T follicular helper cell (primary cell): Measurements from ENCODE around the gene PAFAH1B2.
"Not testable (repeated sequence)": the region's sequence is repeated elsewhere in the genome, so short reads cannot be mapped to it uniquely, and the experiment has no call there.

Source experiments
- DNase-seq: peaks from one replicate; pipeline ENCODE4 v3.0.0-alpha.2; 2020; ENCODE audit warnings: low read depth
- total RNA-seq, 2 experiments: gene quantifications; one replicate each; lab custom pipeline; 2026; lab: John Stamatoyannopoulos, UW

Gene PAFAH1B2, protein sequence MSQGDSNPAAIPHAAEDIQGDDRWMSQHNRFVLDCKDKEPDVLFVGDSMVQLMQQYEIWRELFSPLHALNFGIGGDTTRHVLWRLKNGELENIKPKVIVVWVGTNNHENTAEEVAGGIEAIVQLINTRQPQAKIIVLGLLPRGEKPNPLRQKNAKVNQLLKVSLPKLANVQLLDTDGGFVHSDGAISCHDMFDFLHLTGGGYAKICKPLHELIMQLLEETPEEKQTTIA
- total RNA-seq: 130 to 144 reads per million in 2 experiments

DNA sequence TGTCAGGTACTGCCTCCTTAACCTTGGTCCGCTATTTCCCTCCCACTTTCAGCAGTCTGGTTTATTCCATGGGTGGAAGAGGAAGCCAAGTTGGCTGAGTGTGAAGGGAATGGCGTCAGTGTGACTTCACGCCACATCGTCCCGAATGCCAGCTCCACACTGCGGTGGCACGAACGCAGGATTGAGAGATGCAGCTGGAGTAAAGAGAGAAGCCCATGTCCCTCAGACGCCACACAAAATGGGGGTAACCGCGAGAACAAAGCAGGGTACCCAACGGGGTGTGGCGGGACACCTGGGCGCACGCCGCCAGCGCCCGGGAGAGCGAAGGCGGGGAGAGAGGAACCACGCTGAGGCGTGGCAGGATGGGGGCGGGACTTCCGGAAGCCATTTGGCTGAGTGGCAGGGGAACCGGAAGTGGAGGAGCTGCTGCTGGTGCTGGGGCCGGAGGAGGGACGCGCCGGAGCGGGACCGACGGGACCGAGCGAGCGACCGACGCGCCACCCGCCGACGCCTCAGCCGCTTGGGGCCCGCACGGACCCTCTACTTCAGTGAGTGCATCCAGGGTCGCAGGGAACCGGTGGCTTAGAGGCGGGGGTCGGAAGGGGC, at the start of gene PAFAH1B2:
TSS of gene PAFAH1B2 (plus strand) at position 417 of the 606 bp plus-strand sequence. CDS start 8,161 bp downstream, outside the sequence.
- DNase-seq: peak; percentile 91

DNA sequence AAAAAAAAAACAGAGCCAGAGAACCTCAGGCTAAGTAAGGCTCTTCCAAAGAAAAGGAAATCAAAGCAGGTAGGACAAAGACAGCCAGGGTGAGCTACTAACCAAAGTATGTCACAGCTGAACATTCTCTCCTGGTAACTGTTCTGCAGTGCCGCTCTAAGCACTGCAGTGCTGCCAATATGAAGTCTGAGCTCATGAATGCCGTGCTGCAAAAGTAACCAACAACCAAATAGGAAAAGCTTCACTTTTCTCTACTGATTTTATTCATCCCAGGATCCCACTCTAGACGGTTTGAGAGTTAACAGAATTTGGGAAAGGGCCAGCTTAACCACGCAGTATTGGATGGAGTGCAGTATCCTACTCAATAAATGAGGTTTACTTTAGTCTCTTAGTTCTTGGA, 49.3 kb upstream of the PAFAH1B2 start:
- no peak for DNase-seq

DNA sequence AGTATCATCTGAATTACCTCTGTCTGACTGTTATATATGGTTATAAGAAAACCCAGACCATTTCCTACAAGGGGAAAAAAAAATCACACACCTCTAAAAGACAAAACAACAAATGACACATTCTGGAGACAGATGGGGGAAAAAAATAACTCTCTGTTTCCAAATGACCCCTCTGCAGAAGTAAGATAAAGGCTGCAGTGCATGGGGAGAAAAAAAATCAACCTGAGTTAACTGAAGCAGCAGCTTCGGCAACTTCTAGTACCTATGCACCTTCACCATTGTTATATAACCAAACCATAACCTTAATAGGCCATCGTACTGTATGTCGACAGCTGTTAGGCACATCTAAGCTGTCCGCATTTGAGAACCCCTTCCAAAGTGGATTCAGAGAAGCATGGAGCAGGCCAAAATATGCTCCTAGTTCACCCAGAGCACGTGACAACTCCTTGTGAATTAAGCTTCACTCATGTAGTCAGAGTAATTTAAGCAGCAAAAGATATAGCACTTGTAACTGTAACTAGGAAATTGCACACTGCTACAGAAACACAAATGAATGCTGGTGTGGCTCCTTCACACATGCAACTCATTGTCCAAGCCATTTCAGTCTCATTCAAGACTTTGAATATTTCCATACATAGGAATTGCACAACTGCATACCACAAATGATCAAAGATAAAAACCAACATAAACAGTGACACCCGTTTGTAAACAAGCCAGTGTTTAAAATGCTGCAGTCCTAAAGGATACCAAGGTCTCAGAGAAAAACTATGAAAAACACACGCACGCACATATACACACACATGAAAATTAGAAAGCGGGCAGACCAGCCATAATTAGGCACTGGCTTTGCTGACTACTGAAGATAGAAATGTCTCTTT, 48.6 kb upstream of the PAFAH1B2 start:
- no peak for DNase-seq

DNA sequence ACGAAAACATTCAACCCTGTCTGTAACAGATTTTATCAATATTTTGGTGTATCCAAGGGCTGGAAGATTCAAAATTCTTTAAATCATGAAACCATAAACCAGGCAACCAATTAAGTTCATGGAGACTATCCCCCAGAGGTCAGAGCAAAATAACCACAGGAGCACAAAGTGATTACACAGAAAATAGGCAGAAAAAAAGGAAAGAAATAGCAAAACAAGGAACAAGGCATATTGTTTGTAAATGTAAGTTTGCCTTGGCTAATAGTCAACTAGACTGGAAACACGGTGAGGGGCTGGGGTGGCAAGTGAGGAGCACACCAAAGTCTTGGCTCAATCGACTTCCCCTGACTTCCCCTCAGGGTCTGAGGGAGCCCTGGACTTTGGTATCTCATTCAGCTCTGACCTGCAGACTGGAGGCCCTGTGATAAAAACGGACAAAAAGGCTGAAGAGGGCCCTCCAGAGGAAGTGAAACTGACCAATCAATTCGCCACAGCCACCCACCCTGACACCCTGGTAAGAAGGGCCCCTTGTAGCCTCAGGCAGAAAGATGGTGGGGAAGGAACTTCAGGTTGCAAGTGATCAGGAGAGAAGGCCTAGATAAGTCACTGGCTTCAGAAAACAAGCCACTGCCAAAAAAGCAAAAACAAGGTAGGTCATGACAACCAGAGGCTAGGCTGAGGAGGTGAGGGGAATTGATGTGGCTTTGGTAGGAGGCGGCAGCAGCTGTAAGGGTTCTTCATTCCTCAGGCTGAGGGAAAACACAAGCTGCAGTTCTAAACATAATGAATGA, 47.7 kb upstream of the PAFAH1B2 start:
- DNase-seq: peak; percentile 44

DNA sequence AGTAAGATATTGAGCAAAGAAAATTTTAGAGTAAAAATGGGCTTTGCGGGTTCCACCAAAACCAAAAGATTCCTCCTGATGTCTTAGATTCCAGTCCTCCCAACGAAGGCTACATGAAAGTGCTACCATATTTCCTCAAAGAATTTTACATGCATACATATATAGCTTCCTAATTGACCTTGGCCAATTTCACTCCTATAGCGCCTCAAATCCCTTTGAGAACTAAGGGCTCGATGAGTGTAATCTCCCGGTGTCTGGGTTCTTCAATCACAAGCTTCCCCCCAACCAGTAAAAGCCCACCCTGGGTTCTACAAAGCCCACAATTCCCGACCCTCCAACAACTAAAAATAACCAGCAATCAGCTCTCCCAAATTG, 47.1 kb upstream of the PAFAH1B2 start:
- no peak for DNase-seq

DNA sequence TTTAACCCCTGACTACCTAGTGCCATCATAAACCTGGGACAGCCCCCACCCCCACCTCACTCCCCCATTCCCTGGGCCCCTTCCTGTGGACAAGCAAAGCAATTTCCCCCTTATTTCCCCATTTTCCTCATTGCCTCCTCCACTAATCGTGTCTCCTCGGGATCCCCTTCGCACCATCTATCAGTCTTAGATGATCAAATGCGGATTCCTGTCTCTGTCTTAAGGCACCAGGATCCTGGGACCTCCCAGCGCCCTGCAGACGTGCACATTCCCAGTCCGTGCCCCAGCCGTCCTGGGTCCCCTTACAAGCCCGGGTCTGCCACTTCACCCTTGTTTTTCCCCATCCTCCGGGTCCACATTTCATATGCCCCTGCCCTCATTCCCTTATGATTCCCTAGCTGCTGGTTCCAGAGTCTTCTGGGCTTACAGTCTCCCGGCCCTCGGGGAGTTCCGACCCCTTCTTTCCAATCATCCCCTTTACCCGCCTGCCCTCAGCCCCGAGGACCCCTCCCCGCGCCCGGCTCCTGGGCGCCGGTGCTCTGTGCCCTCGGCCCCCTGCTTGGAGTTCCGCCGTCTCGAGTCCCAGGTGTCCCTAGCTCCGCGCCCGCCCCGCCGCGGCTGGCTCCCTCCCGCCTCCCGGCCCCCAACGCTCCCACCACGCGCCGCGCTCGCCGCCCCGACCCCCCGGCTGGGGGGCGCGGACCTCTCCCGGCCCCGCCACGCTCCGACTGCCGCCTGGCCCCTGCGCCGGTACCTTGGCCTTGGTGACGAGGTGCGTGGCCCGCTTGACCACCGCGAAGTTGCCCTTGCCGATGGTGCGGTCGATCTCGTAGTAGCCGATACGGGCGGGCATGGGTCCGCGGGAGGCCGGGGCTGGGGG, 46.5 kb upstream of the PAFAH1B2 start:
- DNase-seq: no peak

DNA sequence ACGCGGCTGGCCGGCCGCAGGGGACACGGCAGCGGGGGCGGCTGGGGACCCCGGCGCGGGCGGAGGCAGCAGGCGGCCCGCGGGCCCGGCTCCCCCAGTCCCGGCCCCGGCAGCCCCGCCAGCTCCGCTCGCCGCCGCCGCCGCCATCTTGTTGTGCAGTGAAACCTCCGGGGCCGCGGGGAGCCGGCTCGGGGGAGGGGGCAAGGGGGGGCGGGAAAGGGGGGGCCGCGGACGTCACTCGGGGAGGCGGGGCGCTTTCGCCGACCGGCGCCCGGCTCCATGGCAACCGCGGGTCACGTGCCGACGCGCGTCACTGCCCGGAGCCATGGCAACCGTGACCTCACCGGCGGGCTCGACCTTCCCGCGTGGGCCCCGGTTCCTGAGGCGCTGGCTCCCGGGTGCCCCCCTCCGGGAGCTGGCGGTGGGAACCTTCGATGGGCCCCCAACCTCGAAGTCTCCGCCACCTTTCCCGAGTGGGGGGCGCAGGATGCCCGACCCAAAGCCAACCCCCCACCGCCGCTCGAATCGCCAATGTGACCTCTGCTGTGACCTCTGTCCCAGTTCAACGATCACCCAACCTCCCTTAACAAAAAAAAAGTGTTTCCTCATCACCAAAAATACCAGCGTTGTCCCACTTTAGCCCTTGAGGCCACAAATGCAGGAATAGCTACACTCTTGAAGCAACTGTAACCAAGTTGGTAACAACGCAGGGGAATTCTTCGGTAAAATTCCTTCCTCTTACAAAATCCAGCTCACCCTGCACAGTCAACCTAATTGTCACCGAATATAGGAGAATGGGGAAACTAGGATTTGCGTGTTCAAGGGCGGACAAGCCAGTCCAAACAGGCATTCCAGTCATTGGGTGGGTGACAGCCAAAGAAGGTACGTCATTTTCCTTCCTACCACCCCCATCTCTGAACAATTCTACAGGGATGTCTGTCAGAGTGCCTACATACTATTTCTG, 45.5 kb upstream of the PAFAH1B2 start, which contains the start of gene SIK3:
TSS of gene SIK3 (minus strand) at position 160 of the 964 bp plus-strand sequence. CDS start at position 147, 13 bp downstream.
- peak; percentile 94 for DNase-seq

DNA sequence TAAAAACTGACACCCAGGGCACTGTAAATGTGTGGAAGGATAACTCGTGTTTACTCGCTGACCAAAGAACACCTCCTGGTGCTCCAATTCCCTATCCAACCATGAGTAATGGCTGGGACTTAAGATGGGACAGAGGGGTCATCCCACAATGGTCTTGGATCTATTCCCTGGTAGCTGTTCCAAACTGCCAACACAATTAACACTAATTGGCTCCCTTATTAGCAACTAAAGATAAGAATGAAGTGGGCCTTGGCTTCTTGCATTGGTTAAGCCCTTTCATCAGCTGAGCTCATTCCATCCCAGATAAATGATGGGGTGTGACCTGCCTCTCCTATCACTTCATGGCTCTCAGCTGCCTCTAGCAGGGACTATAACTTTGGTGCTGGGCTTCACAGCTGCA, 44.4 kb upstream of the PAFAH1B2 start:
- no peak for DNase-seq

DNA sequence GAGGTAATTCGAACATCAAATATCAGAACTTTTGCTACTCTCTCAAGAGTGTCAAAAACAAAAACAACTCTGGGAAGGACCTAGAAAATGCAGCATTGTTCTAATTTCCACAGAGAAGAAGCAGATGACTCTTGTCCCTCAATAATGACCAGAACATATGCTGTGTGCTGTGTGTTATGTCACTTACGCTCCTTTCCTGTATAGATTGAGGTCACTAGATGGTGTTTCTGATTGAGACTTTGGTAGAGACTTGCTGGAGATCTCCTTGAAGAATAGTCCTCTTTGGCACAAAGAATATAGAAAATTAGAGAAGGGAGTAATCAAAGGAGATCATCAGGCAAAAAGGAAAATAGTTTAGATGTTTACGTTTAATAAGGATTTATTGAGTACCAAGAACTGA, 43.5 kb upstream of the PAFAH1B2 start:
- no peak for DNase-seq

DNA sequence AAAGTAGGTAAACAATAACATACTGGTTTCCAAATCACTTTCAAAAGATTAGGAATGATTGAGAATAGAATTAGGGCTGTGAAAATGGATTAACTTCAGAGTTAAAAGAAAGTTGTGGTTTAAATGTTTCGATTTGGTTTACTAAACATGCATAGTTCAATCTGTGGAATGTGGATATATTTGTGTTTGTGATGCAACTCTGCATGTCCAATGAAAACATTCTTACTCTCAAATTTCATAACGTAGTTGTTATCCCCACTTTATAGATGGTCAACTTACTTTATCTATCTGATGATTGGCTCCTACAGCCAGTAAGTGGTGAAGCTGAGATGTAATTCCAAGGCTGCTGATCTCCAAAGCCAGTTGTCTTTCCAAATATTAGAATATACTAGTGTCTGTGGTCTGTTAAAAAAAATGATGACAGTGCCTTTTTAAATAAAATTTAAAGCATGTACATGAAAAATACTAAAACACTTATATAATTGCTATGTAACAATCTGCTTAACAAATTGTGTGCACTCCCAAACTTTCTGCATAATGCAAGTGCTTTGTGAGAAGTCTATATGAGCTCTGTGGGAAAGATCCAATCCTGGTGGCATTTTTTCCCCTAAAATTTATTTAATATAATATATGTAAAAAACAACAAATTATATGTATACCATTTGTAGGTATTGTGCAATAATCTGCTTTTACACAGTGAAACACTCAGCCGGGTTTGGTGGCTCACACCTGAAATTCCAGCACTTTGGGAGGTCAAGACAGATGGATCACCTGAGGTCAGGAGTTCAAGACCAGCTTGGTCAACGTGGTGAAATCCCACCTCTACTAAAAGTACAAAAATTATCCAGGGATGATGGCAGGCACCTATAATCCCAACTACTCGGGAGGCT, 36.1 kb upstream of the PAFAH1B2 start:
- no peak for DNase-seq

DNA sequence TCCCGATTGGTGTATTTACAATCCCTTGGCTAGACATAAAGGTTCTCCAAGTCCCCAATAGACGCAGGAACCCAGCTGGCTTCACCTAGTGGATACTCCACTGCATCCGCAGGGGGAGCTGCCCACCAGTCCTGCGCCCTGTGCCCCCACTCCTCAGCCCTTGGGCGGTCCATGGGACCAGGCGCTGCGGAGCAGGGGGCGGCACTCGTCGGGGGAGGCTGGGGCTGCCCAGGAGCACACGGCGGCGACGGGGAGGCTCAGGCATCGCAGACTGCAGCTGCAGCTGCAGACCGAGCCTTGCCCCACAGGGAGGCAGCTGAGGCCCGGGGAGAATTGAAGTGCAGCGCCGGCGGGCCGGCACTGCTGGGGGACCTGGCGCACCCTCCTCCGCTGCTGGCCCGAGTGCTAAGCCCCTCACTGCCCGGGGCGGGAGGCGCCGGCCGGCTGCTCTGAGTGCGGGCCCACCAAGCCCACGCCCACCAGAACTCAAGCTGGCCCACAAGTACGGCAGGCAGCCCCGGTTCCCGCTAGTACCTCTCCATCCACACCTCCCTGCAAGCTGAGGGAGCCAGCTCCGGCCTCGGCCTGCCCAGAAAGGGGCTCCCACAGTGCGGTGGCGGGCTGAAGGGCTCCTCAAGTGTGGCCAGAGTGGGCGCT, 33.7 kb upstream of the PAFAH1B2 start:
- no peak for DNase-seq

DNA sequence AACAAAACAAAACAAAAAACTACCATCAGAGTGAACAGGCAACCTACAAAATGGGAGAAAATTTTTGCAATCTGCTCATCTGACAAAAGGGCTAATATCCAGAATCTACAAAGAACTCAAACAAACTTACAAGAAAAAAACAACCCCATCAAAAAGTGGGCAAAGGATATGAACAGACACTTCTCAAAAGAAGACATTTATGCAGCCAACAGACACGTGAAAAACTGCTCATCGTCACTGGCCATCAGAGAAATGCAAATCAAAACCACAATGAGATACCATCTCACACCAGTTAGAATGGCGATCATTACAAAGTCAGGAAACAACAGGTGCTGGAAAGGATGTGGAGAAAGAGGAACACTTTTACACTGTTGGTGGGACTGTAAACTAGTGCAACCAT, 31.6 kb upstream of the PAFAH1B2 start:
- DNase-seq: not testable (repeated sequence)

DNA sequence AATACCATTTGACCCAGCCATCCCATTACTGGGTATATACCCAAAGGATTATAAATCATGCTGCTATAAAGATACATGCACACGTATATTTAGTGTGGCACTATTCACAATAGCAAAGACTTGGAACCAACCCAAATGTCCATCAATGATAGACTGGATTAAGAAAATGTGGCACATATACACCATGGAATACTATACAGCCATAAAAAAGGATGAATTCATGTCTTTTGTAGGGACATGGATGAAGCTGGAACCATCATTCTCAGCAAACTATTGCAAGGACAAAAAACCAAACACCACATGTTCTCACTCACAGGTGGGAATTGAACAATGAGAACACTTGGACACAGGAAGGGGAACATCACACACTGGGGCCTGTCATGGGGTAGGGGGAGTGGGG, 31.1 kb upstream of the PAFAH1B2 start:
- DNase-seq: not testable (repeated sequence)

DNA sequence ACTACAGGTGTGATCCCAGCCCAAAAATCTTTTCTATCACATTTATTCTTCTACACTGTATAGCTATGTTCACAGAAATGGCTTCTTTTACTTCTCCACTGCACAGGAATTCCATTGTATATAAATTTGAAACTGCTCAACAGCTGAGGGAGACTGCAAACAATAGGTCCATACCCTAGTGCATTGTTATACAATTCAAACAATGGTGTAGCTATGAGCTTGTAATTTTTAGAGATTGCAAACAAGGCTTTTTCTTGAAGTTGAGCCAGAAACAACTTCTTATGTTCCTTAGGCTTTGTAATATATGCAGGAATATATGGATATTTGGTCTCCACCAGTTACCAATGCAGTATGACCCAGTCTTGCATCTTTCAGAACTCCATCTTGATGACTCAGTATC, 26.4 kb upstream of the PAFAH1B2 start:
- DNase-seq: no peak

DNA sequence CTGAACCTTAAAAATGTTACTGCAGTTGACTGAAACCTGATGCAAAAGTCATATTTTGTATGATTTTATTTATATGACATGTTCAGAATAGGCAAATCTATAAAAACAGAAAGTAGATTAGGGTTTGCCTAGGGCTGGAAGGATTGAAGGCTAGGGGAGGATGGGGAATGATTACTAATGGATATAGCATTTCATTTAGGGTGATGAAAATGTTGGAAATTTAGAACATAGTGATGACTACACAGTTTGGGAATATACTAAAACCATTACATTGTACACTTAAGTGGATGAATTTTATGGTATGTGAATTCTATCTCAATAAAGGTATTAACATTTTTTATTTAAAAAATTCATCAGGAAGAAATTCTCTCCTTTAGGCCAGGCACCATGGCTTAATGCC, 22.9 kb upstream of the PAFAH1B2 start:
- no peak for DNase-seq

DNA sequence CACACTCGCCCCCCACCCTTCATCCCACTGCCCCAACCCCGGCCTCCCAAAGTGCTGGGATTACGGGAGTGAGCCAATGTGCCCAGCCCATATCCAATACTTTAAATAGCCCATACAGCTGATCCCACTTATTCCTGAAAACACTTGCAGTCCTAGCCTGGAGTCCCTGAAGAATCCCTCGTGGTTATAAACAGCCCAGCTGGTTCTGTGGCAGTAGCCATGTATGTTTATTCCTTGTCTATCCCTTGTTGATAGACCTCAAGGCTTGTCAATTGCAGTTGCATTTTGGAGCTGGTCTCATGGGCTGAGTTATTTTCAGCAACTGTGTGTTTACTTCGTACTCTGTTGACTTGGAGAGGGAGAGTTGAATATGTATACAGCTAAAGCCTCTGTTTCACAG, 21.5 kb upstream of the PAFAH1B2 start:
- DNase-seq: no peak

DNA sequence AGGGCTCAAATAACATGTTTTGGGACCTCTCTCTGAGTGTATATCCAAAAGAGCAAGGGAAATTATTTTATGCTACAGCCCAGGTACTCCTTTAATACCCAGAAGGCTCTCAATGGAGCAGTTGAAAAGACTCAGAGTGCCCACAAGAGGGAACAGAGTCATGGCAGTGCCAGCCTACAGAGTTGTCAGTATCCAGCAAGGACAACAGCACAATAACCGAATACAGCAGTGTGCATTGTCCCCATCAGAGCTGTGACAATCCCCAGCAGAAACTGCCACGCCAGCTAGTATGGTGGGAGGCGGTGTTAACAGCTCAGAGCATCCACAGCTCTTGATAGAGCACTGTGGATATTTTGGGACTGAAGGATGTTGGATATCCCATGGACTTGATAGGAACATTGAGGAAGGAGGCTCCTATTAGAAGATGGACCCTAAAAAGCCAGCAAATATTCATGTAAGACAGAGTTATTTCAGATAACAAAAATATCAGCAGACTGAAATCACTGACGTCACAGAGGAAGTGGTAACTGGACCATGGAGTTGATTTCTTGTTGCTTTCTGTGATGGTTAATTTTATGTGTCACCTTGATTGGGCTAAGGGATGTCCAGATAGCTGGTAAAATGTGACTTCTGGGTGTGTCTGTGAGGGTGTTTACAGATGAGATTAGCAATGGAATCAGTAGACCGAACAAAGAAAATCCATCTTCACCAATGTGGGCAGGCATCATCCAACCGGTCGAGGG, 17.7 kb upstream of the PAFAH1B2 start:
- no peak for DNase-seq
